Renal cortical epithelial cell (primary cell): ENCODE results near the gene GGTA1. TPM values are rescaled to one million over a fixed set of nuclear protein-coding genes. Genes with fewer than 3 reads are reported as not detected.

Experiments used
- DNase-seq: peaks from one replicate; pipeline ENCODE4 v3.0.0-alpha.2; 2011; ENCODE audit warnings: low read depth
- total RNA-seq: library from RNA; depleted of rRNA; stranded (reverse); fragments of >200 nt; gene quantifications from 2 replicates; pipeline ENCODE4 v1.2.3, GENCODE V29; 2014

GGTA1 gene
- total RNA-seq, 1 donor from 2014 or later = not detected

- DNase-seq = no peak
Observed at GRCh38 chr9:121499177-121499426, 542 bp downstream of the GGTA1 start.

DNA sequence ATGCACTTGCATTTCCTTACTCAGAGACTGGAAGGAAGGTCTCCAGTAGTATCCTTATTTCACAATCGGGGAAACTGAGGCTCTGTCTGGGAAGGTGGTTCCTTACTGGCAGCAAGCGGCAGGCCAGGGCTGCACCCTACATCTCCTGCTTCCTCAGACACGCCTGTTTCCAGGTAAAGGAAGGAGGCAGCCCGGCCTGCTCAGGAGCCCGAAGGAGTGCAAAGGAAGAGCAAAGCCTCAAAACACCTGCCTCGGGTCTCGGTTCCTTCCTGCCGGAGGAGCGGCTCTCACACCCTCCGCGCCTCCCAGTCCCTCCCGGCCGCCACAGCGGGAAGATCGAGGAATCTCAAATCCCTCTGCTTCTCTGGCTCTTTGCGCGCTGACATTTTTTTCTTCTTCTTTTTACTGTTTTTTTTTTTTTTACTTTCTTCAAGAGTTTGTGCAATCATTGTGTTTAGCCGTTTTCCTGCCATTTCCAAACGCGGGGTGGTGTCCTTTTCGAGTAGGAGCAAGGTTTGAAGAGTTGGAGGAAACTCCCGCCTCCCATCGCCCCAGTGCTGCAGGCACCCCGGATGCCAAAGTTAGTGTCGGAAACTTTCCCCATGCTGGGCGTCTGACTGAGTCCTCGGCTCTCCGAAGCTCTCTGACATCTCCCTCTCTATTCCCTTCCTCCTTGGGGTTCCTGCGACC lies 1.0 kb downstream of the GGTA1 start:
- DNase-seq = peak; percentile 9

DNA sequence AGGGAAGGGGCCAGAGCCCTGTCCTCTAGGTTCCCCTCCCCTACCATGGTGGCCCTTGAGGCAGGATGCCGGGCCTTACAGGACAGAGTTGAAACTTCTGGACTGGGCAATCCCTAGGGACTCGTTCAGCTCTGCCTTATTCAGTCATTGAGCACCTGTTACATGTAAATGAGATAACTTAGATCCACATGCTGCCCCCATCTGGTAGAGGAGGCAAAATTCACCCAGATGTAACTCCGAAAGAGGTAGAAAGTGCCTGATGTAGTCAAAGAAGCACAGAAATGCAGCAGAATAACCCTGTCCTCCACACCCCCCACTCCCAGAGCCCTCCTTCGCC lies 1.5 kb downstream of the GGTA1 start:
- peak; percentile 75 for DNase-seq

- no peak for DNase-seq
Observed at GRCh38 chr9:121495976-121496375, 3.7 kb downstream of the GGTA1 start.

DNA sequence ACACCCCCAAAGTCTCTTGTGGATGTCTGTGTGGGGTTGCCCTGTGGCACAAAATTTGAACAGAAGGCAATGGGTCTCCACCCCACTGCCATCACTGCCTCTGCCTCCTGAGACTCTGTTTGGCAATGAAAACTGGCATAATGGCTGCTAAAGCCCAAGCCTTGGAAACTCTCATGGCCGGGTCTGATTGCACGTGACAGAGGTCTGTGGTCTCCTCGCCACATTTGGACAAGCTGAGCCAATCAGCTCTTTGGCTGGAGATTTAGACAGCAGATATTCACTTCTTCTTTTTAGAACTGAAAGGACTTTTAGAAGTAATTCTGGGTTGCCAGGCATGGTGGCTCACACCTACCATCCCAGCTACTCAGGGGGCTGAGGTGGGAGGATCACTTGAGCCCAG lies 5.5 kb downstream of the GGTA1 start:
- no peak for DNase-seq

- no peak for DNase-seq
Observed at GRCh38 chr9:121491111-121491510, 8.5 kb downstream of the GGTA1 start.

DNA sequence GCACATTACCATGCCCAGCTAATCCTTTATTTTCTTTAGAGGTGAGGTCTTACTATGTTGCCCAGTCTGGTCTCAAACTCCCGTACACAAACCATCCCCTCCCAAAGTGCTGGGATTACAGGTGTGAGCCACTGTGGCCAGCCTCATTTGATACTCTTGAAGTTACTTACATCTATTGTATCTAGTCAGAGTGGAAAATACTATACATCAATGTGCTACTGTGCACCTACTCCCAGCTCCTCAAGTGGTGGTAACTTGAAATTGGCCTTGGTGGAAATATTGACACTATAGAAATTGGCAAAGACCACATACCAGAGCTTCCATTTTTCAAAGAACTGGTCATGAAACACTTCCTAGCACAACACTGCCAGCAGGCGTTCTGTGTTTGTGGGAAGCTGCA lies 10.3 kb downstream of the GGTA1 start:
- DNase-seq = no peak

GRCh38 chr9:121486043-121486442 lies 13.6 kb downstream of the GGTA1 start:
- no peak for DNase-seq

- DNase-seq = no peak
Observed at GRCh38 chr9:121485623-121486022, 14.0 kb downstream of the GGTA1 start.

DNA sequence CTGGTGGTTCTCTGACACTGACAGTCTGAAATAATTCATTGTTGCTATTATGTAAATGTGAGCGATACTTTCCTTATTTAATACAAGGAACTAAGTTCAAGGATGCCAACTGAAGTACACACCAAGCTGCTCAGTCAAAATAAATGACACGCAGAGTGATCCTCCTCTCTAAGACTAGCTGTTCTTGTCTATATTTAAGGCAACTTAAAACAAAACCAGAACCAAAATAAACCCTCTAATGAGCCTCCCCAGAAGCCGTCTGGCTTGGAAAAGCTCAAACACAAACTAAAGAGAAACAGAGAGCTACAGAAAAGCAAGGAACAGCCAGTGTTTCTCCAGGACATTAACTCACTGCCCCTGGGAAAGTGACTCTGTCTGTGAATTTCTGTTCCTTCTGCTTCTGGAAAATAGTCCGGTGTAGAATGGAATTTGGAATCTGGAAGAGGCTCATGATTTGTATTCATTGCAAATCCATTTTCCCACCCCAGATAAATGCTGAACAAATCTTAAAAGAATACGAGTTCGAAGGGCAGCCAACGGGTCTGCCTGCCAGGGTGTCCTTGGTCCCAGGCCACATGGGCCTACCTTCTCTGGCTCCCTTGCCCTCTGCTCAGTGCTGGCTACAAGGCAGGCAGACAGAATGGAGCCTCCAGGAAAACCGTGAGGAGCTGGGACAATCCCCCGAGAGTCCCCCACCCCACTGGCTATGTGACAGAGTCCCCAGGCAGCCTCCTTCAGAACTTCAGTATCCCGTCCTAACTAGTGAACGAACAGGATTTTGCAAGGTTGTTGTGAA lies 14.8 kb downstream of the GGTA1 start:
- DNase-seq = no peak

DNA sequence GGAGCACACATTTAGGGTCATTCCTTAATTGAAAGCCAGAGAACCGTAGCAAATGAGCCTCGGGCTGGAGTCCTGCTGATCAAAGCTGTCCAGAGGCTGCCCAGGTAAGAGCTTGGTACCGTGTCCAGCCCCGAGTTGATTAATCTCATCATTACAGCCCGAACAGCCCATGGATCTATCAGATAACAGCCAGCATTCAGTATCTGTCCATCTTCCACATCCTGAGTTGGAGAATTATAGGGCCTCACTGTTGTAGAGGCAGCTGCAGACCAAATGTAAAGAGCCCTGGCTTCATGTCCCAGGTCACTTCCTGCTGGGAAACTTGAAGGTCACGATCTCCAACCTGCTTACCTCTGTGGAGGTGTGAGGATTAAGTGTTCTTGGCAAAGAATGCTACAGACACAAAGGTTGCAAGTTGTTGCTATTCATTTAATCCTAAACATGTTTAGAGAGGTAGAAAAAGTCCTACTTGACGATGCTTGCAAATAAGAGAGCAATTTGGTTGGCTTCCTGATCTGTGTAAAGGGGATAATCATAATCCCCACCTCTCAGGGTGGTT lies 16.1 kb downstream of the GGTA1 start:
- DNase-seq = no peak

DNA sequence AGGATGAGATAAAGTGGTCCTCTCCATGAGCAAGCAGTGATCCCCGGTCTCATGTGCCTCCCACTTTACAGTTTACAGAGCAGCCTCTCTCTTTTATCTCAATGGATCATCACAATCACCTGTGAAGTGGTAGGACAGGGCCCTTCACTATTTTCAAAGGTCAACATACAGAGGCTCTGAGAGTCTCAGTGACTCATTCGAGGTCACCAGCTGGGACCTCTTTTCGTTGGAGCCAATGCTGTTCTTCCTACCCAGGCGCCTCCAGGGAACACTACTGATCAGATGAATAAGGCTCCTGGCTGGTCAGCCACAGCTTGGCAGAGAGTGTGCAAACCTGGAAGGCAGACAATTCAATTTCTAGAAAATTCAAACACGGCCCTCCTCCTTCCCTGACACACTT lies 16.6 kb downstream of the GGTA1 start:
- peak; percentile 4 for DNase-seq

DNA sequence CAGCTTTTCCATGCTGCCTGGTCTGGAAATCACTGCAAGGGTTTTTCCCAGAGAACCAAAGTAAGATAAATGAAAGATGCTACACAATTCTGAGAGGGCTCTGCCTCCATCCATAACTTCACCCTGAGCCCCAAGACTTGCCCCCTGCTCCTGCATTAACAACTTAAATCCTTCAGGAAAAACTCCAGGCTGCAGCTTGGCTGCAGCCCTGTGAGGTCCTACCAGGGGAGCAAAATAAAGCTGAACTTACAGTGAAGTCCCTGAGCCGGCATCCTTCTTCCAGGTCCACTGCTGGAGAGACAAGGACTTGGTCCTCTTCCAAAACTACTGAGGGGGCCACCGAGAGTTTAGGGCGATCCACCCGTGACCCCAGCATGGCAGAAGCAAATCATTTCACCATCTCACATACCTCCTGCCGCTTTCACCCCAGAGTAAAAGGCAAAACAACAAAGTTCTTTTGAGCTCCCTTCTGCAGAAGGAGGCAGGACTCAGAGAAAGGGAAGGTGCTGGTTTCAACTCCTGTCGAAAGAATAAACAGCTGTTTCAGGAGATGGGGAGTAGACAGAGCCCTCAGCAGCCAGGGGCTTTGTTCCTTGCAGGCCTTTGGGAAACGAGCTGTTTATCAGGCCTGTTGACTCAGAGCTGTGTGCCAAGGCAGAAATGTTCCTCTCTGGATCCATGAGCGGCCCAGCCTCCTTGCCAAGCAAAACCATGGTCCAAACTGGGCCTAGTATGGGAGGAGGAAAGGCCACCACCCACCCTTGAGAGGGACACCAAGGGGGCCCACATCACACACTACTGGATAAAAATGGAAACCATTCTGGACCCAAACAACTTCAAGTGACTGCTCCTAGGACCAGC lies 20.6 kb downstream of the GGTA1 start:
- no peak for DNase-seq

DNA sequence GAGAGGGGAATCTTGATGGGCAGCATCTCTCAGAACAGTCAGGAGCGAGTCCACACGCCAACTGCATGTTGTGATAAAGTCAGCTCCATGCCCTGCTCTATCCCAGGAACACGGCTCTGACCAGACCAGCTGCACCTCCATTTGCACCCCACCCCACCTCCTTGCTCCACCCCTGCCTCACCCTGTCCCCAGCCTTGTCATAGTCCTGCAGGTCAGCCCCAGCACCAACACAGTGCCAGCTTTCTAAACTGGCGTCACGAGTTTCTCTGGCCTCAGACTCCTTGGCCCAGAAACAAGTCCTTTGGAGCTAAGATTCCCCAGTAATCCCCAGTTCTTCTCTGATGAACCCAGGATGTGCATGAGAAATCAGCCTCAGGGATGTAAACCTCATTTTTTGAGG lies 23.5 kb downstream of the GGTA1 start:
- no peak for DNase-seq

DNA sequence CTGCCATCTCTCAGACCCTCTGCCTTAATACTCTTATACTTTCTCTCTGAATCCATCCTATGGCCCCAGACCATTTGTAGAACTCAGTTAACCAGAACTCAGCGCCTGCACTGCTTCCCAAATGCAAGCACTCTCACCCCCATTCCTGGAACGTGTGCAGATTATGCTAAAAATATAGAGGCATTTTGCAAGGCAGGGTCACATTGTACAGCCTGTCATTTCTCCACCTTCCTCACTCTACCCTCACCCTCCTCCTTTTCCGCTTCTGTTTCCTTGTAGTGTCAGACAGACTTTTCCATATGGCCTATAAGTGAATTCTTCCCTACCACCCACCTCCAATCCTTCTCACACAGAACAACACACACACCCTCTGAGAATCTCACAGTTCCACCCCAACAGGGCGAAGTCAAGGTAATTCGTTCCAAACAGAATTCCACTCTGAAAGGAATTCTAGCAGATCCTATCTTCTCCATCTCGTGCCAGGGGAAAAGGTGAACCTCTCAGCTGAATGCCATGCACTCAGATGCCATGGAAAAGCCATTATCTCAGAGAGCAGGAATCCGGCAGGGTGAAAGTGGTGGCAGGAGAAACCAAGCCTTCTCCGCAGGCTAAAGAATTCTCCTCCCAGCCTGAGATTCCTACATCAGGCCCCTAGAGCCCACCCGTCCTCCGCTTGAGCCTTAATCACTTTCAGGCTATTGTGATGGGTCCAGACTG lies 25.3 kb downstream of the GGTA1 start:
- no peak for DNase-seq

DNA sequence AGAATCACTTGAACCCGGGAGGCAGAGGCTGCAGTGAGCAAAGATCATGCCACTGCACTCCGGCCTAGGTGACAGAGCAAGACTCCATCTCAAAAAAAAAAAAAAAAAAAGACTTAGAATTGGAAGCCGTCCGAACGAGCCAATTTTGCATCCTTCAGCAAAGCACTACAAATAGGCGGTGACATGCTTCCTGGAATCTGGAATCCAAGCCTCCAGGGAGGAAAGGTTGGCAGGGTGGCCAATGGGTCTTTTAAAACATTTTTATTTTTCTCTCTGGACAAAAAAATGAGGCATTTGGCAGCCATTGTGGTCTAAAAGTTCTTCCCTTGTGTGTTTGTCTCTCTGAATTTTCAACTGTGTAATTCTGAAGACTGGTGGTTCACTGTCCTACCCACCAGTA lies 26.4 kb downstream of the GGTA1 start:
- DNase-seq = no peak

GRCh38 chr9:121472446-121472845 lies 27.2 kb downstream of the GGTA1 start:
- DNase-seq = no peak

GRCh38 chr9:121466142-121466541 lies 33.5 kb downstream of the GGTA1 start:
- no peak for DNase-seq

DNA sequence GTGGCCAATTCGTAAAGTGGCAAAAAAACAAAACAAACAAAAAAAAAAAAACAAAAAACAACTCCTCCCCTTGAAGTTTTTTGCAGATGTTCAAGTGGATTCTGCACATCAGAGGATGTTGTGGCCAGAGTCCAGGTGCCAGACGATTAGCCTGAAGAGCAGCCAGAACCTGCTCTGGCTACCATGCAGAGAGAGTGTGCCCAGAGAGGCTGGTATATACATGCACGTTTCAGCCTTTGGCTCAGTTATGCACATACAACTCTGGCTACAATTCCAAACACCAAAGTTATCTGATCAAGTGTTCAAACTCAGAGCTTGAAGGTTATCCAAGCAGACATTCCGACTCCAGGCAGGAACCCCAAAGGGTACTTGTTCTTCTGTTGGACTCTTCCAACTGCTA lies 34.7 kb downstream of the GGTA1 start:
- no peak for DNase-seq

DNA sequence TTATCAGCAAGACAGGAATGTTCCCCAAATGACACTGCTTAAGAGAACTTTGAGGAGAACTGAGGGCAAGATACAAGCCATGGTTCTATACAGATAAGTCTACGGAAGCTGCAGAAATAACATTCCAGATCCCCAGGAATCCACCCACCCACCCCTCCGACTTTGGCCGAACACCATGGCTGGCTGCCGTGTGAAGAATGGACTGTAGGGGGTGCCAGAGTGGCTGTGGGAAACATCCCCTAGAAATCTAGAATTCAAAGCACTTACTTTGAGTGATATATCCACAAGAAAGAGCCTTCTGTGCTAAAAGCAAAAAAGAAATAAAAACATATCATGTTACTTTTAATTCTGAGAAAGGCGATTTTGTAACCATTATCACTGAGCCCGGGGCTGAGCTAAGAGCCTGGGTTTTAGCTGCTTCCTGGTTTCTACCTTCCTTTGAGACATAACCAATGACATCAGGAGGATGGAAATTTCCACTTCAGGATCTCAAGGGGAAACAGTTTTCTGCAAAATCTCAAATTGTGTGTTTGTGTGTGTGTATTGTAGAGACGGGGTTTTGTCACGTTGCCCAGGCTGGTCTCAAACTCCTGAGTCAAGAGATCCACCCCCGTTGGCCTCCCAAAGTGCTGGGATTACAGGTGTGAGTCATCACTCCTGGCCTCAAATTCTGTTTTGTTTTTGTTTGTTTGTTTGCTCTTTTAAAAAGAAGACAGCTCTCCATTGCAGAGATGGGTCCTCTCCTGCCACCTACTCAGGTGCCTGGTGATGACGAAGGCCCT lies 36.4 kb downstream of the GGTA1 start:
- no peak for DNase-seq

DNA sequence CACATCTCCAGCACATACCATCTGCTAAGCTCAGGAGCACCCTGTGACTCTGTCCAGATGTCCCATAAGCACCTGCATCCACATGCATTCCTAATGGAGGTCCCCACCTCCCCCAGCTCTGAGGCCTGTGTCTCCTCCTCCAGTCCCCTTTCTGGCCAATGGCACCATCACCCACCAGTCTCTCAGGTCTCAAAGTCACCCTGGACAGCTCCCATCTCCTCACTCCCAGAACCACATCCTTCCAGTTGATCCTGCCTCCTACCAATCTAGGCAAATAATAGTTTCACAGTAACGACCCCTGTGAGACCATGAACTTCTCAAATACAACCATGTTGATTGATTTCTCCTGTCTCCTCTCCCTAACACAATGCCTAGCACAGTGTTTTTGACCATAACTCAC lies 40.1 kb downstream of the GGTA1 start:
- DNase-seq = no peak
